ENCODE measurements around the gene KRT13.

Gene KRT13

GRCh38 chr17:41481036-41481435 lies 24.4 kb downstream of the KRT13 start, which contains the start of gene KRT35:
KRT35 (minus strand) TSS chr17:41481151; CDS start chr17:41481097, 54 bp downstream.
- TF ChIP-seq RARB (CRISPR knock-in tag; IDR thresholded peaks at IDR 0.05) (no peak), POU6F1 (CRISPR knock-in tag; IDR thresholded peaks at IDR 0.05; ENCODE audit: borderline replicate concordance, low read depth) (no peak), CREB5 (CRISPR knock-in tag; IDR thresholded peaks at IDR 0.05; ENCODE audit: low read depth) (no peak), ZNF70 (CRISPR knock-in tag; IDR thresholded peaks at IDR 0.05) (no peak), TOX (CRISPR knock-in tag; IDR thresholded peaks at IDR 0.05; ENCODE audit: borderline replicate concordance) (no peak), ZNF565 (CRISPR knock-in tag; conservative IDR thresholded peaks at IDR 0.05; ENCODE audit: low read depth) (no peak), ZFP30 (CRISPR knock-in tag; IDR thresholded peaks at IDR 0.05) (no peak), ISL1 (CRISPR knock-in tag; IDR thresholded peaks at IDR 0.05) (no peak), SNAI2 (CRISPR knock-in tag; IDR thresholded peaks at IDR 0.05) (no peak), ZNF8 (CRISPR knock-in tag; IDR thresholded peaks at IDR 0.05) (no peak), PPARA (CRISPR knock-in tag; IDR thresholded peaks at IDR 0.05; ENCODE audit: borderline replicate concordance) (no peak), BACH2 (CRISPR knock-in tag; IDR thresholded peaks at IDR 0.05; ENCODE audit: borderline replicate concordance) (no peak), TCF4 (CRISPR knock-in tag; IDR thresholded peaks at IDR 0.05; ENCODE audit: borderline replicate concordance) (no peak), ESRRG (CRISPR knock-in tag; IDR thresholded peaks at IDR 0.05) (no peak), ARNTL (CRISPR knock-in tag; IDR thresholded peaks at IDR 0.05; ENCODE audit: borderline replicate concordance, low read depth) (no peak), CSRNP3 (CRISPR knock-in tag; IDR thresholded peaks at IDR 0.05) (no peak), PATZ1 (CRISPR knock-in tag; IDR thresholded peaks at IDR 0.05; ENCODE audit: borderline replicate concordance) (no peak)
- no peak for ATAC-seq

- TF ChIP-seq PATZ1 (CRISPR knock-in tag; IDR thresholded peaks at IDR 0.05; ENCODE audit: borderline replicate concordance) (no peak), BACH2 (CRISPR knock-in tag; IDR thresholded peaks at IDR 0.05; ENCODE audit: borderline replicate concordance) (no peak), ZC3H10 (CRISPR knock-in tag; IDR thresholded peaks at IDR 0.05) (no peak), ZFP30 (CRISPR knock-in tag; IDR thresholded peaks at IDR 0.05) (no peak), ISL1 (CRISPR knock-in tag; IDR thresholded peaks at IDR 0.05) (no peak), ZNF8 (CRISPR knock-in tag; IDR thresholded peaks at IDR 0.05) (no peak), RARB (CRISPR knock-in tag; IDR thresholded peaks at IDR 0.05) (no peak), POU6F1 (CRISPR knock-in tag; IDR thresholded peaks at IDR 0.05; ENCODE audit: borderline replicate concordance, low read depth) (no peak), OSR1 (CRISPR knock-in tag; IDR thresholded peaks at IDR 0.05) (no peak), CSRNP3 (CRISPR knock-in tag; IDR thresholded peaks at IDR 0.05) (no peak), SNAI2 (CRISPR knock-in tag; IDR thresholded peaks at IDR 0.05) (no peak), ARNTL (CRISPR knock-in tag; IDR thresholded peaks at IDR 0.05; ENCODE audit: borderline replicate concordance, low read depth) (no peak), TSHZ2 (CRISPR knock-in tag; IDR thresholded peaks at IDR 0.05) (no peak), ZNF70 (CRISPR knock-in tag; IDR thresholded peaks at IDR 0.05) (no peak), ESRRG (CRISPR knock-in tag; IDR thresholded peaks at IDR 0.05) (no peak), ZNF565 (CRISPR knock-in tag; conservative IDR thresholded peaks at IDR 0.05; ENCODE audit: low read depth) (no peak), CREB5 (CRISPR knock-in tag; IDR thresholded peaks at IDR 0.05; ENCODE audit: low read depth) (no peak)
- no peak for ATAC-seq
These were observed 24.8 kb downstream of the KRT13 start for GRCh38 chr17:41480581-41480980.
